Suprapubic skin (tissue), 4 donors: Measurements from ENCODE around the gene APC2. TPM values are rescaled to one million over a fixed set of nuclear protein-coding genes. Genes with fewer than 3 reads are reported as not detected.

Experiments
- DNase-seq, 2 donors: peaks; one replicate each; pipeline ENCODE4 v3.0.0-alpha.2; 2019; ENCODE audit warnings: low spot score in 2 of 2
- H3K27ac ChIP-seq: fragments of 200-600 bp; sonication (generic); one replicate; pipeline ENCODE4 v1.5.1; 2019
- H3K27me3 ChIP-seq: fragments of 200-600 bp; sonication (generic); one replicate; pipeline ENCODE4 v1.5.1; 2019
- H3K36me3 ChIP-seq: fragments of 200-600 bp; sonication (generic); one replicate; pipeline ENCODE4 v1.5.1; 2019
- H3K4me1 ChIP-seq: fragments of 200-600 bp; sonication (generic); one replicate; pipeline ENCODE4 v1.5.1; 2019
- H3K4me3 ChIP-seq: fragments of 200-600 bp; sonication (generic); one replicate; pipeline ENCODE4 v1.5.1; 2019; ENCODE audit warnings: mild to moderate bottlenecking
- H3K9me3 ChIP-seq: fragments of 200-600 bp; sonication (generic); one replicate; pipeline ENCODE4 v1.5.1; 2019
- EP300 ChIP-seq: sonication (generic); formaldehyde crosslinking; IDR thresholded peaks from one replicate; pipeline ENCODE4 v1.6.1; 2017; ENCODE audit warnings: antibody characterized with exemption
- POLR2A ChIP-seq, 2 donors: fragments of 450-650 bp; IDR thresholded peaks; one replicate each; pipeline ENCODE4 v1.6.1; 2017; ENCODE audit warnings: antibody characterized with exemption in 2 of 2, mild to moderate bottlenecking in 2 of 2, moderate library complexity in 2 of 2
- POLR2AphosphoS5 ChIP-seq, 3 donors: sonication (generic); formaldehyde crosslinking; IDR thresholded peaks; one replicate each; pipeline ENCODE4 v1.6.1; 2017; ENCODE audit warnings: antibody characterized with exemption in 3 of 3
- WGBS: methylation state at CpG from one replicate; pipeline ENCODE4 v1.1.5; 2018; 5-methylcytosine and 5-hydroxymethylcytosine counted together
- total RNA-seq, 4 donors: library from RNA; depleted of rRNA; stranded (reverse); fragments of >200 nt; gene quantifications; one replicate each; pipeline ENCODE4 v1.1.0, GENCODE V29; 2016
- TF ChIP-seq, protein P1 (sequence below), 2 donors: fragments of 200-600 bp in 1 of 2; fragments of 450-650 bp in 1 of 2; sonication (generic) in 1 of 2; IDR thresholded peaks; one replicate each; pipeline ENCODE4 v1.5.1; 2016 to 2019; ENCODE audit warnings: antibody characterized with exemption in 2 of 2, mild to moderate bottlenecking in 1 of 2, moderate library complexity in 1 of 2

The APC2 gene
- total RNA-seq, 4 donors from 2014 or later = 0.08 to 0.30 (median 0.26) TPM; not detected in 1

DNA sequence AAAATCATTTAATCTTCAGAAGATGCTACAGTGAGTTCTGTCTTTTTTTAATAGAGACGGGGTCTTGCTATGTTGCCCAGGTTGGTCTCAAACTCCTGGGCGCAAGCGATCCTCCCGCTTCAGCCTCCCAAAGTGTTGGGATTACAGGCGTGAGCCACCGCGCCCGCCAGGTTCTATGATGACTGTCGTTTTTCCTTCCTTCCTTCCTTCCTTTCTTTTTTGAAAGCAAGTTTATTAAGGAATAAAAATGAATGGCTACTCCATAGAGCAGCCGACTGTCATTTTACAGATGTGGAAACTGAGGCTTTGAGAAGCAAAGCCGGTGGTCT lies 48.1 kb upstream of the APC2 start:
- Histone ChIP-seq H3K4me1 (peaks cover 55% of the 10 kb centered on the region), H3K27ac (peak overlapping the region; percentile 24), H3K36me3 (no peaks in the 10 kb centered on the region), H3K4me3 (peak overlapping the region; percentile 69), H3K27me3 (no peaks in the 10 kb centered on the region), H3K9me3 (no peaks in the 10 kb centered on the region)
- DNase-seq = no peak
- TF ChIP-seq EP300 = no peak
- TF ChIP-seq POLR2AphosphoS5 (IDR thresholded peaks at IDR 0.05) = no peak
- TF ChIP-seq POLR2A (IDR thresholded peaks at IDR 0.05) = no peak
- TF ChIP-seq, protein P1, sequence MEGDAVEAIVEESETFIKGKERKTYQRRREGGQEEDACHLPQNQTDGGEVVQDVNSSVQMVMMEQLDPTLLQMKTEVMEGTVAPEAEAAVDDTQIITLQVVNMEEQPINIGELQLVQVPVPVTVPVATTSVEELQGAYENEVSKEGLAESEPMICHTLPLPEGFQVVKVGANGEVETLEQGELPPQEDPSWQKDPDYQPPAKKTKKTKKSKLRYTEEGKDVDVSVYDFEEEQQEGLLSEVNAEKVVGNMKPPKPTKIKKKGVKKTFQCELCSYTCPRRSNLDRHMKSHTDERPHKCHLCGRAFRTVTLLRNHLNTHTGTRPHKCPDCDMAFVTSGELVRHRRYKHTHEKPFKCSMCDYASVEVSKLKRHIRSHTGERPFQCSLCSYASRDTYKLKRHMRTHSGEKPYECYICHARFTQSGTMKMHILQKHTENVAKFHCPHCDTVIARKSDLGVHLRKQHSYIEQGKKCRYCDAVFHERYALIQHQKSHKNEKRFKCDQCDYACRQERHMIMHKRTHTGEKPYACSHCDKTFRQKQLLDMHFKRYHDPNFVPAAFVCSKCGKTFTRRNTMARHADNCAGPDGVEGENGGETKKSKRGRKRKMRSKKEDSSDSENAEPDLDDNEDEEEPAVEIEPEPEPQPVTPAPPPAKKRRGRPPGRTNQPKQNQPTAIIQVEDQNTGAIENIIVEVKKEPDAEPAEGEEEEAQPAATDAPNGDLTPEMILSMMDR (IDR thresholded peaks at IDR 0.05) = no peak
- 50% methylated on average over 11 of the region's 11 CpGs for WGBS

DNA sequence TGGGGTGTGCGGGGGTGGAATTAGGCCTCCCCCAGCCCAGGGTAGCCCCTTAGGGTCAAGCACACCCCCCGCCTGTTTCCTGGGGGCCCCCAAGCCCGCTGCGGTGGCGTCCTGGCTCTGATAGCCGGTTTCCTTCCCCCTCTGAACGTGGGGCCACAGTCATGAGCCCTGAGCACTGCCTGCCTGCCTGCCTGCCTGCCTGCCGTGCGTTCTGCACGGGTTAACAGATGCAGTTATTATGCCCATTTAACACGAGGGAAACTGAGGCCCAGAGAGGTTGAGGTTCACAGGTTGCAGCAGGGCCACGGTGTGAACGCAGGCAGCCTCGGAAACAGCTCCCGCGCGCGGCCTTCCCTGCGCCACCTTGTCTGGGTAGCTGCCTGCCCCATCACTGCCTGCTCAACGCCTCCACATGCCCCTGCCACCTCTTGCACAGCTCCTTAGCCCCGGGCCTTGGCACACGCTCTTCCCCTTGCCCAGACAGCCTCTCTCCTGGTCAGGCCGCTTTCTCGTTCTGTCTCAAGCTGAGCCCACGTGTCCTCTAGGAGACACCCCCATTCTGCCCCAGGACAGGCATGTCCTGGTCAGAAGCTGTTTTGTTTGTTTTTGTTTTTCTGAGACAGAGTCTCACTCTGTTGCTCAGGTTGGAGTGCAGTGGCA lies 47.4 kb upstream of the APC2 start:
- Histone ChIP-seq H3K4me3 (no peak overlapping the region), H3K27me3 (no peaks in the 10 kb centered on the region), H3K36me3 (no peaks in the 10 kb centered on the region), H3K27ac (peak overlapping the region; percentile 28), H3K9me3 (no peaks in the 10 kb centered on the region), H3K4me1 (peaks cover 53% of the 10 kb centered on the region)
- no peak for TF ChIP-seq POLR2AphosphoS5 (IDR thresholded peaks at IDR 0.05)
- TF ChIP-seq POLR2A (IDR thresholded peaks at IDR 0.05) = no peak
- TF ChIP-seq, protein P1 (IDR thresholded peaks at IDR 0.05) = no peak
- no peak for TF ChIP-seq EP300
- WGBS = 40% methylated on average over 23 of the region's 25 CpGs
- DNase-seq = no peak

GRCh38 chr19:1406774-1407527 lies 43.0 kb upstream of the APC2 start:
- H3K27me3 ChIP-seq = no peaks in the 10 kb centered on the region
- no peaks in the 10 kb centered on the region for H3K9me3 ChIP-seq
- no peaks in the 10 kb centered on the region for H3K36me3 ChIP-seq
- H3K4me1 ChIP-seq = peaks cover 61% of the 10 kb centered on the region
- no peak for TF ChIP-seq POLR2A (IDR thresholded peaks at IDR 0.05)
- TF ChIP-seq EP300 = no peak
- TF ChIP-seq, protein P1 (IDR thresholded peaks at IDR 0.05) = peak in 1 of 2 donors; percentile 28
- peak in 1 of 3 donors; percentile 60 for TF ChIP-seq POLR2AphosphoS5 (IDR thresholded peaks at IDR 0.05)
- peak overlapping the region; percentile 95 for H3K27ac ChIP-seq
- peak overlapping the region; percentile 100 for H3K4me3 ChIP-seq
- DNase-seq = peak; percentile 99
- WGBS = 0% methylated on average over 24 of the region's 72 CpGs

DNA sequence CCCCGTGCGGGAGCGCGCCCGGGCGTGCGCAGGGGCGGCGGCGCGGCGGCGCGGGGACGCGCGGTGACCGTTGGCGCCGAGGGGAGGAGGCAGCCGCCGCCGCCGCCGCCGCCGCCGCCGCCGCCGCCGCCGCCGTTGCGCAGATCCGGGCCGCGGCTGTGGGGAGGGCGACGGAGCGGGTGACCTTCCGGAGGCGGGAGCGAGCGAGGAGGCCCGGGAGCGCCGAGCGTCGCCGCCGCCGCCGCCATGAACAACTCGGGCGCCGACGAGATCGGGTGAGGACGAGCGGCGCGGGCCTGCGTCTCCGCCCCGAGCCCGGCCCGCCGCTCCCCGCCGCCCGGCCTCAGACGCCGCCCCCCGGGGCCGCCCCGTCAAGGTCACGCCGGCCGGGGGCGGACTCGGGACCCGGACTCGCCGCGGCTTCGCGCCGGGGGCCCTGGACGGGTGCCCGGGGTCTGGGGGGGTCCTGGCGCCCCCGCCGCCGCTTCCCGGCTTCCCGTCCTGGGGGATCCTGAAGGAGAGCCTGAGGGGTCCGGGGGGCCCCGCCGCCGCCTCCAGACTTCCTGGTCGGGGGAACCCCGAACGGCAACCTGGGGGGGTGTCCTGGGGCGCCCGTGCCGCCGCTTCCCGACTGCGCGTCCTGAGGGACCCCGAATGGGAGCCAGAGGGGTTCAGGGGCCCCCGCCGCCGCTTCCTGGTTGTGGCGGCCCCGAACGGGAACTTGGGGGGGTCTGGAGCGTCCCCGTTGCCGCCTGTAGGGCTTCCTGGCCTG lies 42.2 kb upstream of the APC2 start, which contains the start of gene DAZAP1:
Gene DAZAP1 (plus strand): TSS at position 59 of the 772 bp plus-strand sequence. CDS start 188 bp downstream, at position 247.
- Histone ChIP-seq H3K27me3 (no peaks in the 10 kb centered on the region), H3K36me3 (peaks cover 5% of the 10 kb centered on the region), H3K4me1 (peaks cover 61% of the 10 kb centered on the region), H3K4me3 (peak within 1 kb of the TSS; percentile 100), H3K9me3 (no peaks in the 10 kb centered on the region), H3K27ac (peak within 1 kb of the TSS; percentile 95)
- peak in 1 of 2 donors; percentile 66 for TF ChIP-seq POLR2A (IDR thresholded peaks at IDR 0.05)
- no peak for TF ChIP-seq EP300
- WGBS = 0% methylated on average over 11 of the region's 121 CpGs
- DNase-seq = no peak

DNA sequence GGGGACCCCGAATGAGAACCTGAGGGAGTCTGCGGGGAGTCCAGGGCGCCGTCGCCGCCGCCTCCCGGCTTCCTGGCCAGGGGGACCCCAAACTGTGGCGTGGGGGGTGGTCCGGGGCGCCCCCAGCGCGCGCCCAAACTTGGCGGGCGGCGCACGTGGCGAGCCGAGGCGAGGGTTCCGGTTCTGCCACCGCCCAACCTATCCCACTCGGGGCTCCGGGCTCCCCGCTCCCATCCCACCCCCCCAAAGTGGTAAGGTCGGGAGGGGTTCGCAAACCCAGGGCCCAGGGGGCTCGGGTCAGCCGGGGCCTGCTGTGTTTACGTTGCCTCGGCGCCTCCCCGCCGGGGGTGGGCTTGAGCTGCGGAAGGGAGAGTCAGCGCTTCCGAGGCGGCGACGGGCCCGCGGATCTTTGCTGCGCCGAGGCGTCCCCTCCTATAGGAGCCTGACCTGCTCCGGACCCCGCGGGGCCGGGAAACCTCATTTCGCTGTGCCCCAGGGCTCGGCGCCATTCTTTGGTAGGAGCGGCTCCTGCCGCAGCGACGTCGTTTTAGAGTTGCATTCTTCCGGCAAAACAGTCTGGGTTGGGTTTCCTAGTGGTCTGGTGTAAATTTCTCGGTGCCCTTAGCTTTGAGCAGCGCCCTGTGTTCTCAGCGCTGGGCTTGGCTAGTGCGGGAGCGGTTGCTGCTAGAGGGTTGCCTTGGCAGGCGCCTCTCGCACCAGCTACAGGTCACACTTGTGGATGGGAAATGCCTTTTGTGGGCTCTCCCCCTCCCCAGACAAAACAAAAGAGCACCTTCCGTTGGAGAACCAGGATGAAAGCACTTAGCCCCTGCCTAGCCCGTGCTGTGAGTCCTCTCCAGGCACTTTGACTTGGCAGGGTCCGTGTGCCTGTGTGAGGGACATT lies 41.4 kb upstream of the APC2 start:
- no peak for DNase-seq
- Histone ChIP-seq H3K4me1 (peaks cover 63% of the 10 kb centered on the region), H3K4me3 (peak overlapping the region; percentile 100), H3K27ac (peak overlapping the region; percentile 95), H3K36me3 (peaks cover 11% of the 10 kb centered on the region), H3K9me3 (no peaks in the 10 kb centered on the region), H3K27me3 (no peaks in the 10 kb centered on the region)
- WGBS = 1% methylated on average over 19 of the region's 69 CpGs
- TF ChIP-seq POLR2A (IDR thresholded peaks at IDR 0.05) = no peak
- no peak for TF ChIP-seq POLR2AphosphoS5 (IDR thresholded peaks at IDR 0.05)
- TF ChIP-seq, protein P1 (IDR thresholded peaks at IDR 0.05) = no peak
- TF ChIP-seq EP300 = no peak
